Measurements from ENCODE around the gene SNIP1.
A peak's percentile ranks its signal among the peaks of the same experiment; 100 is the strongest.
"Not testable (repeated sequence)": the region's sequence is repeated elsewhere in the genome, so short reads cannot be mapped to it uniquely, and the experiment has no call there.

Gene SNIP1

DNA sequence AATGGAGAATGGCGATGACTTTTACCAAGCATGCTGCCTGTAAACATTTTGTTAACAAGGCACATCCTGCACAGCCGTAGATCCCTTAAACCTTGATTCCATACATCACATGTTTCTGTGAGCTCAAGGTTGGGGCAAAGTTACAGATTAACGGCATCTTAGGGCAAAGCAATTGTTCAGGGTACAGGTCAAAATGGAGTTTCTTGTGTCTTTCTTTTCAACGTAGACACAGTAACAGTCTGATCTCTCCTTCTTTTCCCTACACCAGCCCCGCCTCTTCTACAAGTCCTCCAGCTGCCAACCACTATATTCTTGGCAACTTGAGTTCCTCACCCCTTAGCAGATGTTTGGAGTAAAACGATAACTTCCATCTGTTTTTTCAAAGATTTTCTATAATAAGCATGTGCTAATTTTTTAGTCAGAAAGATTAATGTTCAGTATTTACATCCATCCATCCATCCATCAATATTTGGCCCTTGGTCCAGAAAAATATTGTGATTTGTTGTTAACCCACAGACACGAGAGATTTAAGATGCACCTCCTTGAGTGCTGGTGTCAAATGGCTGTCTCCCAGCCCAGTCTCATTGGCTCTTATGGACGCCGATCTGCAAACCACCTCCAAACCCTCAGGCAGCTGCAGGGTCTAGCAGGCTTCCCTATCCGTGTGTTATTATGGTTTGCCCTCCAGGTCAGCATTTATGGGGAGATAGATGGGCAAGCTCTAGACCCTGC is 6.5 kb upstream of the SNIP1 start:
- in situ Hi-C loops (cut with MboI; ENCODE audit: low pct_unique_long_range_greater_than_20kb, low sequenced_read_pairs), result no loop called here
- DNase-seq, result no peak

DNA sequence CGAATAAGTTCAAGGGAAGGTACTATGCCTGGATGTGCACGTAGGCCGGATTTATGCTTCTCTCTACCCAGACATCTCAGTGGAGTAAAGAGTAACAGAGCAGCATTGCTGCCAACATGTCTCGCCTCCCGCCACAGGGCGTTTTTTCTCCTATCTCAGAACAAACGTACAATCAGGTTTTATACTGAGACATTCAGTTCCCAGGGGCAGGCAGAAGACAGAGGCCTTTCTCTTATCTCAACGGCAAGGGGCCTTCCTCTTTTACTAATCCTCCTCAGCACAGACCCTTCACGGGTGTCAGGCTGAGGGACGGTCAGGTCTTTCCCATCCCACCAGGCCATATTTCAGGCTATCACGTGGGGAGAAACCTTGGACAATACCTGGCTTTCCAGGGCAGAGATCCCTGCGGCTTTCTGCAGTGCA is 5.9 kb upstream of the SNIP1 start:
- DNase-seq, result peak; percentile 9

DNA sequence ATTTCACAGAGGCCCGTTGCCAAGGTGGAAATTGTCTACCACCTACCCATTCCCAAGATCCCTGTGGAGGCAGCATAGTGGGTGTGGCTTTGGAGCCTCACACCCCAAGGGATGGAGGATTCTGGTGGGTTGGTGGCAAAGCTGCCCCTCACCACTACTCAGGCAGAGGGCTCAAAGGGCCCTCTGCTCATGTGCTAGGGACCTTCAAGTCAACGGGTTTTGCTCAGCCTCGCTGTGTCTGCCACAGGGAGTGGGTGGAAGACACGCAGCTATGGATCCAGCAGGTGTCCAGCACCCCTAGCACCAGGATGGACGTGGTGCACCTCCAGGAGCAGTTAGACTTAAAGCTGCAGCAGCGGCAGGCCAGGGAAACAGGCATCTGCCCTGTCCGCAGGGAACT is 5.0 kb upstream of the SNIP1 start:
- in situ Hi-C loops (cut with MboI; ENCODE audit: low pct_unique_long_range_greater_than_20kb, low sequenced_read_pairs), result no loop called here
- DNase-seq, result no peak

More for the DNA sequence above, 5.9 kb upstream of the SNIP1 start:
- in situ Hi-C loops (cut with MboI; ENCODE audit: low pct_unique_long_range_greater_than_20kb, low sequenced_read_pairs), result not testable (repeated sequence)

DNA sequence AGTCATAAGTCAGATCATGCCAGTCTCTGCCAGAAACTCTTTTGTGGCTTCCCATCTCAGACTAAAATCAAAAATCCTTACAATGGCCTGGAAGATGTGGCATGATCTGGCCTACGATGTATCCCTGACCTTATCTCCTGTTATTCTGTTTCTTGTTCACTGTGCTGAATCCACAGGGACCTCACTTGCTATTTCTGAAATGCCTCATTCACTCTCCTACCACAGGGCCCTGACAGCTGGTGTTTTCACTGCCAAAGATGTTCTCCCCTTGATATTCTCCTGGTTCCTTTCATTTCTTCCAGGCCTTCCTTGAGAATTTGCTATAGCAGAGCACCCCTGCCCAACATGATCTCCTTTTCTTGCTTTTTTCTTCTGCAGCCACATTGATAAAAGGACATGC is 4.3 kb upstream of the SNIP1 start:
- DNase-seq, result no peak
- in situ Hi-C loops (cut with MboI; ENCODE audit: low pct_unique_long_range_greater_than_20kb, low sequenced_read_pairs), result no loop called here

DNA sequence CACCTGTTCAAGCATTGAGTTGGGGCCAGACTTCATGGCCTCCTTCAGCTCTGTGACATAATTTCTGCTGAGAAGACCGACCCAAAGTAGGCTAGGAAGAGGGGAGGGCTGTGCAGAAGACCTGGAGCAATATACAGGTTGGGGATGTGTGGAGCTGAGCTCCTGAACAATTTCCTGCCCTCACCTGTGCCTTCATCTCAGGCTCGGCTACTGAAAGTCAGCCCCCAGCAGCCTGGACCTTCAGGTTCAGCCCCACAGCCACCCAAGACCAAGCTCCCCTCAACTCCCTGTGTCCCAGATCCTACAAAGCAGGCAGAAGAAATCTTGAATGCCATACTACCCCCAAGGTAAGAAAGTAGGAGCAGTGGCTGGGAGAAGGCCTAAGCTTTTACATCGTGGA is 3.3 kb upstream of the SNIP1 start:
- in situ Hi-C loops (cut with MboI; ENCODE audit: low pct_unique_long_range_greater_than_20kb, low sequenced_read_pairs), result no loop called here
- DNase-seq, result no peak

DNA sequence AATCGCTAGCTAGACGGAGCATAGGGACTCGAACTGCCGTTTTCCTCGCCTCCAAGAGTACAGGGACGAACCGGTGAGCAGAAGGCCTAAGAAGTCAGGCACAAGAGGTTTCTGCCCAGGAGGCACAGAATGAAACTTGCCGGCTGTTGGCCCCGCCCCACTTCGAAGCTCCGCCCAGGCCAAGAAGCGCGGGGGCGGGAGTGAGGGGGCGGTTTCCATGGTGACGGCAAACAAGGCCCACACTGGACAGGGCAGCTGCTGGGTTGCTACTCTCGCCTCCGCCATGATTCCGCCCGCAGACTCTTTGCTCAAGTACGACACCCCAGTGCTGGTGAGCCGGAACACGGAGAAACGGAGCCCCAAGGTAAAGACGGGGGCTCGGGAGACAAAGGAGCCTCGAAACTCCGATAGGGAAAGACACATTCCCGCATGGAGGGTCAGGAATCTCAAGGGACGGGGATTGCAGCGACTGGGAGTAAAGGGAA is 2.7 kb upstream of the SNIP1 start, which contains the start of gene DNALI1:
Gene DNALI1 (plus strand): TSS at position 229 of the 485 bp plus-strand sequence. CDS start 55 bp downstream, at position 284.
- in situ Hi-C loops (cut with MboI; ENCODE audit: low pct_unique_long_range_greater_than_20kb, low sequenced_read_pairs), result no loop called here
- DNase-seq, result no peak

DNA sequence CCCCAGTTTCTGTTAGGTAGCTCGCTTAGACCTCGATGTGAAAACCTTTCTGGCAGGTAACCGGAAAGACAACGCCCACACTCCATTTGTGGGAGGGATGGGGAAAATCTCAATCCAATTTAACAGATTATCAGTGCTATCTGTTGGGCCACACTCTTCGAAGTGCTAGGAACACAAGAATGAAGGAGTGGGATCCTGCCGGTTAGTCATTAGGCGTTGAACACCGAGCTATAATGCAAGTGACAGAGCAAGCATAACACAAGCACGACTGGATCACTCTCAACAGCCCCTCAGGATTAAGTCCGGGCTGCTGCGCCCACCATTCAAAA is 531 bp downstream of the SNIP1 start:
- in situ Hi-C loops (cut with MboI; ENCODE audit: low pct_unique_long_range_greater_than_20kb, low sequenced_read_pairs), result no loop called here
- peak; percentile 5 for DNase-seq

DNA sequence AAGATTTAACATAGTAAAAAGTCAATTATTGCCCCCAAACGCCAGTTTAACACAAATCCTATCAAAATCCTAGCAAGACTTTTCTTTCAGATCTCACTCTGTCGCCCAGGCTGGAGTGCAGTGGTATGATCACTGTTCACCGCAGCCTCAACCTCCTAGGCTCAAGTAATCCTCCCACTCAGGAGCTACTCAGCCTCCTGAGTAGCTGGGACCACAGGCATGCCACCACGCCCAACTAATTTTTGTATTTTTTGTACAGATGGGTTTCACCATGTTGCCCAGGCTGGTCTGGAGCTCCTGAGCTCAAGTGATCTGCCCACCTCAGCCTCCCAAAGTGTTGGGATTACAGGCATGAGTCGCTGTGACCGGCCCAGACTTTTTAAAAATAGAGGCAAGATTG is 4.8 kb downstream of the SNIP1 start:
- in situ Hi-C loops (cut with MboI; ENCODE audit: low pct_unique_long_range_greater_than_20kb, low sequenced_read_pairs), result no loop called here
- DNase-seq, result no peak

DNA sequence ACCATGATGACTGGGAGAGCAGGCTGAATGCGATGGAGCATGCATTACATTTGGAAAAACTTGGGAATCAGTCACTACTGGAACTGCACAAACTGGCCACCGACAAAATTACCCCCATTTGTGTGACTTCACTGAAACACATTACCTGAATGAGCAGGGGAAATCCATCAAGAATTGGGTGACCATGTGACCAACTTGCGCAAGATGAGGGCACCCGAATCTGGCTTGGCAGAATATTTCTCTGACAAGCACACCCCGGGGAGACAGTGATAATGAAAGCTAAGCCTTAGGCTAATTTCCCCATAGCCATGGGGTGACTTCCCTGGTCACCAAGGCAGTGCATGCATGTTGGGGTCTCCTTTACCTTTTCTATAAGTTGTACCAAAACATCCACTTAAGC is 9.1 kb downstream of the SNIP1 start:
- in situ Hi-C loops (cut with MboI; ENCODE audit: low pct_unique_long_range_greater_than_20kb, low sequenced_read_pairs), result no loop called here
- DNase-seq, result no peak

DNA sequence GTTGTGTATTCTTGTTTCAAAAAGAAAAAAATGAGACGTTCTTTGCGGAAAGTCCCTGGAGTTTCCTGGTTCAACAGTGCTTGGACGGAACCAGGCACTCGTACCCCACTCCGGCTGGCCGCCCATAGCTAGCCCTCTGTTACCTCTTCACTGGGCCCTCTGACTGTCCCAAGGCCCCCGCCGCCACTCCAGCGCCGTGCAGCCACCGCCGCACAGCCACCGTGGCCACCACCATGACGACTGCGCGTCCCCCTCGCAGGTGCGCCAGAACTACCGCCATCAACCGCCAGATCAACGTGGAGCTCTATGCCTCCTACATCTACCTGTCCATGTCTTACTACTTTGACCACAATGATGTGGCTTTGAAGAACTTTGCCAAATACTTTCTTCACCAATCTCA is 9.6 kb downstream of the SNIP1 start:
- DNase-seq, result no peak
- in situ Hi-C loops (cut with MboI; ENCODE audit: low pct_unique_long_range_greater_than_20kb, low sequenced_read_pairs), result no loop called here

DNA sequence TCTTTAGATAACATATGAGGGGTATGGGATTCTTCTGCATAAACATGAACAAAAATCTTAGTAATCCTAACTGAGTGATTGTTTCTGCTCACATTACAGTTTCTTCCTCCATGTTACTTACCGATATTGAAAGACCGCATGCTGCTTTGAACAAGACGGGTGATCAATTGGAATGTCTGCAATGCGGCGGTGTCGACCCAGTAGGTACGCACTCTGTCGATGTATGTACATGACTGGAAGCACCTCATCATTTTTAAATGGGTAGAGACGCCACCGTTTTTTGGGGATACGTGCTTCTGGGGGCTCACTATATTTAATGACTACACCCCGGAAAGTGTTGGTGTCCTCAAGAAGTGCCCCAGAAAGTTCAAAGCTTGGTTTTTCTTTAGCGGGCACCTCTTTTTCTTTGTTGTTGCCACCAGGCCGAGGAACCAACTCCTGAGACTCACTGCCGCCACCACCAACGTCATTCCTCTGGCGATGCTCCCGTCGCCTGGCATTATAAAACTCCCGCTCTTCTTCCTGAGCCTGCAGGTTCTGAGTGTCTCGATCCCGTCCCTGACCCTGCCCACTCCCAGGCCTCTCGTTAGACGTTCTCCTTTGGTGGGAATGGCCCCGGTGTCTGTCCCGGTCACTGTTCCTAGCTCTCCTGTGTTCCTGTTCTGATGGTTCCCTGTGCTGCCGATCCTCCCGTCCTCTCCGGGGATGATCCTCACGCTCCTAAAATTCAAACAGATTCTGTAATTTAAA is 13.9 kb downstream of the SNIP1 start:
- DNase-seq, result no peak
- in situ Hi-C loops (cut with MboI; ENCODE audit: low pct_unique_long_range_greater_than_20kb, low sequenced_read_pairs), result no loop called here

DNA sequence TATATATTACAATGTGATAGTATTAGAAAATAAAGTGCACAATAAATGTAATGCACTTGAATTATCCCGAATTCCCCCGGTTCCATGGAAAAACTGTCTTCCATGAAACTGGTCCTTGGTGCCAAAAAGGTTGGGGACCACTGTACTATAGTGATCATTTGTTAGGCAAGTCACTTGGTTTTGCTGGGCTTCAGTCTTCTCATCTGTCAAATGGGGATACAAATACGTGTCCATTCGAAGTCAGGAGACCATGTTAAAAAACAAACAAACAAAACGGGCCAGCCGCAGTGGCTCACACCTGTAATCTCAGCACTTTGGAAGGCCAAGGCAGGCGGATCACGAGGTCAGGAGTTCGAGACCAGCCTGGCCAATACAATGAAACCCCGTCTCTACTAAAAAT is 14.9 kb downstream of the SNIP1 start:
- DNase-seq; in situ Hi-C loops (cut with MboI; ENCODE audit: low pct_unique_long_range_greater_than_20kb, low sequenced_read_pairs): not testable (repeated sequence)

DNA sequence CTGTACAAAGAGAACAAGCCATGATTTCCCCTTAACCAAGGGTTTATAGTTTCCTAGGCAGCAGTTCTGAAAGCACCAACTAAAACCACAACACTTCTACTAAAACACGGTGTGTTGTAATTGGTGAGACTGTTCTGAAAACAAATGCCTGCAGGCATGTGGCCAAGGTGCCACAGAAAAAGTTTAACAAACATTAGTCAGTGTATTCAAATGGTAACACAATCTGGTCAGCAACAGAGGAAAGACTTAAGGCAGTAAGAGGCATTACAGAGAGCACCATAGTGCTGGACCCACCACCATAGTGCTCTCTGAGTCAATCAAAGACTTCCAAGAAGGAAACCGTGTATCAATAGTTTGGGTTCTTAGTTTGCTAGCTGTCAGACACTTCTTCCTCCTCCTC is 16.7 kb downstream of the SNIP1 start:
- in situ Hi-C loops (cut with MboI; ENCODE audit: low pct_unique_long_range_greater_than_20kb, low sequenced_read_pairs), result no loop called here
- DNase-seq, result no peak

DNA sequence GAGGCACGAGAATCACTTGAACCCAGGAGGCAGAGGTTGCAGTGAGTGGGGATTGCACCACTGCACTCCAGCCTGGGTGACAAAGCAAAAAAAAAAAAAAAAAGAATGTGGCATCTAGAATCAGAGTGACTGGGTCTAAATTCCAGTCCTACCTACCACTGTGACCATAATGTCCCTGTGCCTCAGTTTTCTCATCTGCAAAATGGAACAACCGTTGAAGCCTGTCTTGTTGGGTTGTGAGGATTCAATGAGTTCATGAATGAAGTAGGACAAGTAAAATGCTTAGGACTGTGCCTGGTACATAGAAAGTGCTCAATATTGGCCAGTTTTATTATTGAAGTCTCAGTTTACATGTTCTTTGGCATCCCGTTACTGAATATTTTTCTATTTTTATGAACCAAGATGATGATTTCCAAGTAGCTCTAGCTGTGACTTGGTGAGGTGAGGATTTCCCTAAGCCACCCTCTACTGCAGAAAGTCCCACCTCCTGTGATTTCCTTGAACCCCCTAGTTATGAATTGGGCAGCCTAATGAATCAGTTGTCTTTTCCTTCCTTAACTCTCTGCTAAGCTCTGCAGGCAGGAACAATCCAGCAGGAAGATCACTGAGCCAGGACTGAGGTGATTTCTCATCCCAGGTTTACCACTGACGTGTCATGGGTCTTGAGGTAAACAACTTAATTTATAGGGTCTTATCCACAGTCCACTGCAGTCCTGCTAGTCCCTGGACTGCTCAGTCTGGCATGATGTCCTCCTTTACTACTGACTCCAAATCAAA is 20.6 kb downstream of the SNIP1 start:
- in situ Hi-C loops (cut with MboI; ENCODE audit: low pct_unique_long_range_greater_than_20kb, low sequenced_read_pairs), result no loop called here
- DNase-seq, result no peak

DNA sequence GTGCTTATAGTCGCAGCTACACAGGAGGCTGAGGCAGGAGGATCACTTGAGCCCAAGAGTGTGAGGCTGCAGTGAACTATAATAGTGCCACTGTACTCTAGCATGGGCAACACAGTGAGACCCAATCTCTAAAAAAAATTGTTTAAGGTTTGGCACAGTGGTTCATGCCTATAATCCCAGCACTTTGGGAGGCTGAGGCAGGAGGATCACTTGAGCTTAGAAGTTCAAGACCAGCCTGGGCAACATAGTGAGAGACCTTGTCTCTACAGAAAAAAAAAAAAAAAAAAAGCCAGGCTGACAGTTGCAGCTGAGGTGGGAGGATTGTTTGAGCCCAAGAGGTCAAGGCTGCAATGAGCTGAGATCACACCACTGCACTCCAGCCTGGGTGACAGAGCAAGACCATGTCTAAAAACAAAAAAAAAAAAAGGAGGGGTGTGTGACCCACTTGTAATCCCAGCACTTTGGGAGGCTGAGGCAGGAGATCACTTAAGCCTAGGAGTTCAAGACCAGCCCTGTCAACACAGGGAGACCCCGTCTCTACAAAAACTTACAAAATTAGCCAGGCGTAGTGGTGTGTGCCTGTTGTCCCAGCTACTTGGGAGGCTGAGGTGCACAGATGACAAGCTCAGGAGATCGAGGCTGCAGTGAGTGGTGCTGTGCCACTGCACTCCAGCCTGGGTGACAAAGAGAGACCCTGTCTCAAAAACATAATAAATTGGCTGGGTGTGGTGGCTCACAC is 21.5 kb downstream of the SNIP1 start:
- DNase-seq; in situ Hi-C loops (cut with MboI; ENCODE audit: low pct_unique_long_range_greater_than_20kb, low sequenced_read_pairs): not testable (repeated sequence)

DNA sequence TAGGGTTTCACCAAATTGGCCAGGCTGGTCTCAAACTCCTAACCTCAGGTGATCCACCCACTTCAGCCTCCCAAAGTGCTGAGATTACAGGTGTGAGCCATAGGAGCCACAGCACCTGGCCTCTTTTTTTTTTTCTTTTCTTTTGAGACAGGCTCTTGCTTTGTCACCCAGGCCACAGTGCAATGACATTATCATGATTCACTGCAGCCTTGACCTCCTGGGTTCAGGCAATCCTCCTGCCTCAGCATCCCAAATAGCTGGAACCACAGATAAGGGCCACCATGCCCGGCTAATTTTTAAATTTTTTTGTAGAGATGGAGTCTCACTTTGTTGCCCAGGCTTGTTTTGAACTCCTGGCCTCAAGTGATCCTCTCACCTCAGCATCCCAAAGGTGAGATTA is 24.2 kb downstream of the SNIP1 start:
- in situ Hi-C loops (cut with MboI; ENCODE audit: low pct_unique_long_range_greater_than_20kb, low sequenced_read_pairs); DNase-seq: not testable (repeated sequence)

DNA sequence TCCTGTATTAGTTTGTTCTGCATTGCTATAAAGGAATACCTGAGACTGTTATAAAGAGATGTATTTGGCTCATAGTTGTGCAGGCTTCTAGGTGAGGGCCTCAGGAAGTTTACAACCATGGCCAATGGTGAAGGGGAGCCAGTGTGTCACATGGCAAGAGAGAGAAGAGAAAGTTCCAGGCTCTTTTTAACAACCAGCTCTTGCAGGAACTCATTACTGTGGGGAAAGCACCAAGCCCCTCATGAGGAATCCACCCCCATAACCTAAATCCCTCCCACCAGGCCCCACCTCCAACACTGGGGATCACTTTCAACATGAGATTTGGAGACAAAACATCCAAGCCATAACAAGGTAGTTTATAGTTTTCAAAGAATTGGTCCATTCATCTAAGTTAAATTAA is 34.5 kb downstream of the SNIP1 start:
- in situ Hi-C loops (cut with MboI; ENCODE audit: low pct_unique_long_range_greater_than_20kb, low sequenced_read_pairs), result no loop called here
- no peak for DNase-seq

DNA sequence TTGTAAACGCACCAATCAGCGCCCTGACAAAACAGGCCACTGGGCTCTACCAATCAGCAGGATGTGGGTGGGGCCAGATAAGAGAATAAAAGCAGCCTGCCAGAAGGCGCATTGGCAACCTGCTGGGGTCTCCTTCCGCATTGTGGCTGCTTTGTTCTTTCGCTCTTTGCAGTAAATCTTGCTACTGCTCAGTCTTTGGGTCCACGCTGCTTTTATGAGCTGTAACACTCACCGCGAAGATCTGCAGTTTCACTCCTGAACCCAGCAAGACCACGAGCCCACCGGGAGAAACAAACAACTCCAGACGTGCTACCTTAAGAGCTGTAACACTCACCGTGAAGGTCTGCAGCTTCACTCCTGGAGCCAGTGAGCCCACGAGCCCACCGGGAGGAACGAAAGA is 35.2 kb downstream of the SNIP1 start:
- in situ Hi-C loops (cut with MboI; ENCODE audit: low pct_unique_long_range_greater_than_20kb, low sequenced_read_pairs); DNase-seq: not testable (repeated sequence)

DNA sequence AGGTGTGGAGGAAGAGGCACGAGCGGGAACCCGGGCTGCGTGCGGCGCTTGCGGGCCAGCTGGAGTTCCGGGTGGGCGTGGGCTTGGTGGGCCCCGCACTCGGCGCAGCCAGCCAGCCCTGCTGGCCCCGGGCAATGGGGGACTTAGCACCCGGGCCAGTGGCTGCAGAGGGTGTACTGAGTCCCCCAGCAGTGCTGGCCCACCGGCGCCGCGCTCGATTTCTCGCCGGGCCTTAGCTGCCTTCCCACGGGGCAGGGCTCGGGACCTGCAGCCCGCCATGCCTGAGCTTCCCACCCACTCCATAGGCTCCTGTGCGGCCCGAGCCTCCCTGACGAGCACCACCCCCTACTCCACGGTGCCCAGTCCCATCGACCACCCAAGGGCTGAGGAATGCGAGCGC is 35.9 kb downstream of the SNIP1 start:
- in situ Hi-C loops (cut with MboI; ENCODE audit: low pct_unique_long_range_greater_than_20kb, low sequenced_read_pairs); DNase-seq: not testable (repeated sequence)
